Measurements from ENCODE around the gene FKBP15.

The FKBP15 gene

GRCh38 chr9:113183956-113184488, 37.1 kb downstream of the FKBP15 start:
- DNase-seq (ENCODE audit: low read depth) = no peak
- H3K4me3 ChIP-seq (ENCODE audit: low read length) = no peak overlapping the region
- no peak for TF ChIP-seq CTCF (conservative IDR thresholded peaks at IDR 0.05; ENCODE audit: low read length)

- no peak for TF ChIP-seq CTCF (conservative IDR thresholded peaks at IDR 0.05; ENCODE audit: low read length)
- DNase-seq (ENCODE audit: low read depth) = no peak
- no peak overlapping the region for H3K4me3 ChIP-seq (ENCODE audit: low read length)
These were observed 39.9 kb downstream of the FKBP15 start for GRCh38 chr9:113181165-113181564.

- TF ChIP-seq CTCF (conservative IDR thresholded peaks at IDR 0.05; ENCODE audit: low read length) = no peak
- H3K4me3 ChIP-seq (ENCODE audit: low read length) = no peak overlapping the region
- DNase-seq (ENCODE audit: low read depth) = no peak
These were observed 41.2 kb downstream of the FKBP15 start for GRCh38 chr9:113179839-113180238.

- H3K4me3 ChIP-seq (ENCODE audit: low read length) = no peak overlapping the region
- DNase-seq (ENCODE audit: low read depth) = peak; percentile 72
- no peak for TF ChIP-seq CTCF (conservative IDR thresholded peaks at IDR 0.05; ENCODE audit: low read length)
These were observed 43.0 kb downstream of the FKBP15 start for GRCh38 chr9:113178087-113178486.

- no peak overlapping the region for H3K4me3 ChIP-seq (ENCODE audit: low read length)
- TF ChIP-seq CTCF (conservative IDR thresholded peaks at IDR 0.05; ENCODE audit: low read length) = no peak
- DNase-seq (ENCODE audit: low read depth) = no peak
These were observed 43.8 kb downstream of the FKBP15 start for GRCh38 chr9:113177251-113177650.

- no peak for DNase-seq (ENCODE audit: low read depth)
- no peak overlapping the region for H3K4me3 ChIP-seq (ENCODE audit: low read length)
- TF ChIP-seq CTCF (conservative IDR thresholded peaks at IDR 0.05; ENCODE audit: low read length) = no peak
These were observed 44.3 kb downstream of the FKBP15 start for GRCh38 chr9:113176803-113177202.

GRCh38 chr9:113173341-113173740, 47.7 kb downstream of the FKBP15 start:
- H3K4me3 ChIP-seq (ENCODE audit: low read length) = no peak overlapping the region
- no peak for TF ChIP-seq CTCF (conservative IDR thresholded peaks at IDR 0.05; ENCODE audit: low read length)
- no peak for DNase-seq (ENCODE audit: low read depth)
